Measurements from ENCODE around the gene WDR17.

GRCh38 chr4:176207839-176208238 is 142.2 kb downstream of the WDR17 start:
- TF ChIP-seq POLR2AphosphoS5 (IDR thresholded peaks at IDR 0.05) (no peak), POLR2A (IDR thresholded peaks at IDR 0.05) (no peak)
